ENCODE data around the gene DSCAML1.

DSCAML1 gene

DNA sequence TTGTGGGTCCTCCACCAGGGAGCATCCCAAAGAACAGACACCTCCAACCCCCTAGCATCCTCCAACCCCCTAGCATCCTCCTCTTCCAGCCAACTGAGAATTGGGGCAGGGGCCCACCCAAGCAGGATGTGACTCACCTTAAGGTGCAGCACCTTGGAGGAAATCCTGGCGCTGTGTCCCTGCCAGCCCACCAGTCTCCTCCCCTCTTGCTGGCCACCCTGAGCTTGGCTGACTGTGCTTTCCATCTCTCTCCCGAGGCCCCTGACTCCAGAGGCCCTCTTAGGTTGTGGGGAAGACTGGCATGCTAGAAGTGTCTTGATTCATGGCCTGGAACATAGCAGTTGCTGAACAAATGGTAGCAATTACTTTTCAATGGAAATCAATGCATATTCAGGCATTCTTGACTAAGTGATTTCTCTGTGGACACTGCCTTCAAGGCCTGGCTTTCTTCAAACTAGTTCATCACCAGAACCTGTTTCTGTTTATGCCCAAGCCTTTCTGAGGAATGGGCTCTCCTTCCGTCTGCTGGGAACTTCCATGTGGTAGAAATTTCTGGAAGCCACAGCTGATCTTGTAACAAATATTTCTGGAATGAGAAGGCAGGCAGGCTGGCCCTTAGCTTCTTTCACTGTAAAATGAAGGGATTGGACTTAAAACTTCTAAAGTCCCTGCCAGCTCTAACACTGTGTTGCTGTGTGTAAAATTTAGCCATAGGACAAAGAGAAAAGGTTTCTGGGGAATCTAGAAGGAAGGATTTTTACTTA lies 408.8 kb downstream of the DSCAML1 start:
- H3K36me3 ChIP-seq: peaks cover 61% of the 10 kb centered on the region
- no peak overlapping the region for H3K27ac ChIP-seq
- TF ChIP-seq, protein P1, sequence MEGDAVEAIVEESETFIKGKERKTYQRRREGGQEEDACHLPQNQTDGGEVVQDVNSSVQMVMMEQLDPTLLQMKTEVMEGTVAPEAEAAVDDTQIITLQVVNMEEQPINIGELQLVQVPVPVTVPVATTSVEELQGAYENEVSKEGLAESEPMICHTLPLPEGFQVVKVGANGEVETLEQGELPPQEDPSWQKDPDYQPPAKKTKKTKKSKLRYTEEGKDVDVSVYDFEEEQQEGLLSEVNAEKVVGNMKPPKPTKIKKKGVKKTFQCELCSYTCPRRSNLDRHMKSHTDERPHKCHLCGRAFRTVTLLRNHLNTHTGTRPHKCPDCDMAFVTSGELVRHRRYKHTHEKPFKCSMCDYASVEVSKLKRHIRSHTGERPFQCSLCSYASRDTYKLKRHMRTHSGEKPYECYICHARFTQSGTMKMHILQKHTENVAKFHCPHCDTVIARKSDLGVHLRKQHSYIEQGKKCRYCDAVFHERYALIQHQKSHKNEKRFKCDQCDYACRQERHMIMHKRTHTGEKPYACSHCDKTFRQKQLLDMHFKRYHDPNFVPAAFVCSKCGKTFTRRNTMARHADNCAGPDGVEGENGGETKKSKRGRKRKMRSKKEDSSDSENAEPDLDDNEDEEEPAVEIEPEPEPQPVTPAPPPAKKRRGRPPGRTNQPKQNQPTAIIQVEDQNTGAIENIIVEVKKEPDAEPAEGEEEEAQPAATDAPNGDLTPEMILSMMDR (IDR thresholded peaks at IDR 0.05; ENCODE audit: low read depth, low read length): no peak
- DNase-seq: no peak
- no peak overlapping the region for H3K4me3 ChIP-seq (ENCODE audit: low read depth, low read length)
- no peaks in the 10 kb centered on the region for H3K27me3 ChIP-seq (ENCODE audit: insufficient read depth, low read depth, severe bottlenecking)
- H3K9me3 ChIP-seq (ENCODE audit: severe bottlenecking): no peaks in the 10 kb centered on the region

- Histone ChIP-seq H3K4me3 (ENCODE audit: low read depth, low read length) (no peak overlapping the region), H3K27me3 (ENCODE audit: insufficient read depth, low read depth, severe bottlenecking) (no peaks in the 10 kb centered on the region), H3K27ac (no peak overlapping the region), H3K9me3 (ENCODE audit: severe bottlenecking) (no peaks in the 10 kb centered on the region), H3K36me3 (peaks cover 57% of the 10 kb centered on the region)
- DNase-seq: no peak
- TF ChIP-seq, protein P1 (IDR thresholded peaks at IDR 0.05; ENCODE audit: low read depth, low read length): no peak
Observed at GRCh38 chr11:117385906-117386305, 411.1 kb downstream of the DSCAML1 start.

- Histone ChIP-seq H3K27ac (no peak overlapping the region), H3K36me3 (peaks cover 58% of the 10 kb centered on the region), H3K9me3 (ENCODE audit: severe bottlenecking) (no peaks in the 10 kb centered on the region), H3K27me3 (ENCODE audit: insufficient read depth, low read depth, severe bottlenecking) (no peaks in the 10 kb centered on the region), H3K4me3 (ENCODE audit: low read depth, low read length) (no peak overlapping the region)
- TF ChIP-seq, protein P1 (IDR thresholded peaks at IDR 0.05; ENCODE audit: low read depth, low read length): no peak
- DNase-seq: no peak
Observed at GRCh38 chr11:117385471-117385870, 411.5 kb downstream of the DSCAML1 start.

GRCh38 chr11:117384045-117384444 lies 413.0 kb downstream of the DSCAML1 start:
- no peak overlapping the region for H3K27ac ChIP-seq
- no peak for DNase-seq
- peaks cover 63% of the 10 kb centered on the region for H3K36me3 ChIP-seq
- no peaks in the 10 kb centered on the region for H3K9me3 ChIP-seq (ENCODE audit: severe bottlenecking)
- no peak overlapping the region for H3K4me3 ChIP-seq (ENCODE audit: low read depth, low read length)
- no peaks in the 10 kb centered on the region for H3K27me3 ChIP-seq (ENCODE audit: insufficient read depth, low read depth, severe bottlenecking)
- TF ChIP-seq, protein P1 (IDR thresholded peaks at IDR 0.05; ENCODE audit: low read depth, low read length): no peak

DNA sequence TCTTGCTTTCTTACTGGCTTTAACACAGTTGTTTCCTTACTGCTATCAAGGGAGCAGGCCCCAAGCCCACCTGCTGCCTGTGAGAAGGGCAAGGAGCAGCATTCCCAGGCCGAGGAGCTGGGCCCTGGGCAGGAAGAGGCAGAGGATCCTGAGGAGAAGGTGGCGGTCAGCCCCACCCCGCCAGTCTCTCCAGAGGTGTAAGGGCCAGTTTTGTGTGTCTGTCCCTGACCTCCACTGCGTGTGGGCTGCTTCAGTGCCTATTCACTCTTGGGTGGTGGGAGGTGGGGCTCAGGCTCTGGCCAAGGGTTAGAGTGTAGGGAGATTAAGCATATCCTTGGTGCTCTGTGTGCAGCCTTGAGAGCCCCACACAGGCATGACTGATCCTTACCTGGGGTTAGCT lies 414.3 kb downstream of the DSCAML1 start:
- TF ChIP-seq, protein P1 (IDR thresholded peaks at IDR 0.05; ENCODE audit: low read depth, low read length): no peak
- no peak for DNase-seq
- Histone ChIP-seq H3K27me3 (ENCODE audit: insufficient read depth, low read depth, severe bottlenecking) (no peaks in the 10 kb centered on the region), H3K9me3 (ENCODE audit: severe bottlenecking) (no peaks in the 10 kb centered on the region), H3K27ac (no peak overlapping the region), H3K36me3 (peaks cover 62% of the 10 kb centered on the region), H3K4me3 (ENCODE audit: low read depth, low read length) (no peak overlapping the region)

Data from WERI-Rb-1 (cell line).